Endothelial cell (in vitro differentiated cells): ENCODE results near the gene MARK3. TPM values are rescaled to one million over a fixed set of nuclear protein-coding genes. Genes with fewer than 3 reads are reported as not detected.
A peak's percentile ranks its signal among the peaks of the same experiment; 100 is the strongest.
"Not testable (repeated sequence)": the region's sequence is repeated elsewhere in the genome, so short reads cannot be mapped to it uniquely, and the experiment has no call there.

Source experiments
- DNase-seq: peaks from one replicate; pipeline ENCODE4 v3.0.0; 2021; ENCODE audit warnings: low spot score
- H3K27ac Mint-ChIP-seq: one replicate; pipeline ENCODE4 v1.8.0; 2021; ENCODE audit warnings: mixed read lengths, inconsistent platforms; ENCODE audit not compliant: unreplicated experiment
- H3K27me3 Mint-ChIP-seq: one replicate; pipeline ENCODE4 v1.8.0; 2021; ENCODE audit warnings: mild to moderate bottlenecking, moderate library complexity, mixed read lengths, inconsistent platforms; ENCODE audit not compliant: unreplicated experiment
- H3K36me3 Mint-ChIP-seq: one replicate; pipeline ENCODE4 v1.8.0; 2021; ENCODE audit warnings: mild to moderate bottlenecking, low read depth, mixed read lengths, inconsistent platforms; ENCODE audit not compliant: unreplicated experiment
- H3K4me1 Mint-ChIP-seq: one replicate; pipeline ENCODE4 v1.8.0; 2021; ENCODE audit warnings: mild to moderate bottlenecking, mixed read lengths, inconsistent platforms; ENCODE audit not compliant: unreplicated experiment
- H3K4me3 Mint-ChIP-seq: one replicate; pipeline ENCODE4 v1.8.0; 2021; ENCODE audit warnings: mild to moderate bottlenecking, mixed read lengths, inconsistent platforms; ENCODE audit not compliant: unreplicated experiment
- H3K9me3 Mint-ChIP-seq: one replicate; pipeline ENCODE4 v1.8.0; 2021; ENCODE audit warnings: mixed read lengths, inconsistent platforms; ENCODE audit not compliant: unreplicated experiment
- CTCF ChIP-seq: fragments of 200-600 bp; sonication (generic); IDR thresholded peaks from one replicate; pipeline ENCODE4 v1.5.0; 2021; ENCODE audit warnings: antibody characterized with exemption; ENCODE audit not compliant: unreplicated experiment
- total RNA-seq: library from RNA; stranded (reverse); fragmentation: NEBNext Ultra II Directional; extraction: Animal tissue kit (Norgen Biotek cat#: 25700); gene quantifications from one replicate; pipeline ENCODE4 v1.2.1, GENCODE V29; 2021; ENCODE audit not compliant: unreplicated experiment

The MARK3 gene
- total RNA-seq, 1 donor from 2014 or later = 70.8 TPM

DNA sequence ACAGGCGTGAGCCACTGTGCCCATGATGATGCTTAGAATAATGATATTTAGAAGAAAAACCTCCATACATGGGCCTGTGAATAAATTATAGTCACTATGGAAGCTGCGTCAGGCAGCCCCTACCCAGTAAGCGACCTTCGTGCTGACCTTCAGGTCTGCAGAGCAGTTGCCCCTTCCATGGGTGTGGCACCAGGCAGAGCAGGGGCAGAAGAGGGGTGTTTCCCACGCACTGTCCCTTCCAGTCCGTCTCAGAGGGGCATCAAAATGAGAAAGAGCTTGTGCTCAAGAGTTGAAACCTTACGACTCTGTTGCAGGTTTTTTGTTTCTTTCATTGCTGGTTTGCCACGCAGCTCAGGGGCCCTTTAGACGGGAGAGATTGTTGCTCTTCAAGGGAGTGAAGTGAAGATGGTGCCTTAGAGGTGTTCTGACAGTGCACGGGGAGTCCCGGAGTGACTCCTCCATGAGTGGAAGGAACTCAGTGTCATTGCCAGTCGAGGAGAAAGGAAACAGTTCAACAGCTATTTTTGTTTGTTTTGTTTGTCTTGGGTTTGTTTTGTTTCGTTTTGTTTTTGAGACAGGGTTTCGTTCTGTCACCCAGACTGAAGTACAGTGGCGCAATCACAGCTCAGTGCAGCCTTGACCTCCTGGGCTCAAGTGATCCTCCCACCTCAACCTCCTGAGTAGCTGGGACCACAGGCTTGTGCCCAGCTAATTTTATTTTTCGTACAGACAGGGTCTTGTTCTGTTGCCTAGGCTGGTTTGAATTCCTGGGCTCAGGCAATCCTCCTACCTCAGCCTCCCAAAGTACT, 123.5 kb downstream of the MARK3 start:
- peaks cover 3% of the 10 kb centered on the region for H3K27me3 Mint-ChIP-seq
- DNase-seq = no peak
- H3K27ac Mint-ChIP-seq = peak overlapping the region; percentile 22
- no peak for TF ChIP-seq CTCF
- no peak overlapping the region for H3K4me3 Mint-ChIP-seq
- H3K36me3 Mint-ChIP-seq = peaks cover 39% of the 10 kb centered on the region
- H3K4me1 Mint-ChIP-seq = peaks cover 8% of the 10 kb centered on the region
- no peaks in the 10 kb centered on the region for H3K9me3 Mint-ChIP-seq

GRCh38 chr14:103509864-103510723, 124.9 kb downstream of the MARK3 start:
- Mint-ChIP-seq H3K36me3 (peaks cover 29% of the 10 kb centered on the region), H3K27me3 (peaks cover 3% of the 10 kb centered on the region), H3K4me1 (peaks cover 8% of the 10 kb centered on the region), H3K27ac (no peak overlapping the region), H3K9me3 (no peaks in the 10 kb centered on the region), H3K4me3 (no peak overlapping the region)
- no peak for DNase-seq
- no peak for TF ChIP-seq CTCF

DNA sequence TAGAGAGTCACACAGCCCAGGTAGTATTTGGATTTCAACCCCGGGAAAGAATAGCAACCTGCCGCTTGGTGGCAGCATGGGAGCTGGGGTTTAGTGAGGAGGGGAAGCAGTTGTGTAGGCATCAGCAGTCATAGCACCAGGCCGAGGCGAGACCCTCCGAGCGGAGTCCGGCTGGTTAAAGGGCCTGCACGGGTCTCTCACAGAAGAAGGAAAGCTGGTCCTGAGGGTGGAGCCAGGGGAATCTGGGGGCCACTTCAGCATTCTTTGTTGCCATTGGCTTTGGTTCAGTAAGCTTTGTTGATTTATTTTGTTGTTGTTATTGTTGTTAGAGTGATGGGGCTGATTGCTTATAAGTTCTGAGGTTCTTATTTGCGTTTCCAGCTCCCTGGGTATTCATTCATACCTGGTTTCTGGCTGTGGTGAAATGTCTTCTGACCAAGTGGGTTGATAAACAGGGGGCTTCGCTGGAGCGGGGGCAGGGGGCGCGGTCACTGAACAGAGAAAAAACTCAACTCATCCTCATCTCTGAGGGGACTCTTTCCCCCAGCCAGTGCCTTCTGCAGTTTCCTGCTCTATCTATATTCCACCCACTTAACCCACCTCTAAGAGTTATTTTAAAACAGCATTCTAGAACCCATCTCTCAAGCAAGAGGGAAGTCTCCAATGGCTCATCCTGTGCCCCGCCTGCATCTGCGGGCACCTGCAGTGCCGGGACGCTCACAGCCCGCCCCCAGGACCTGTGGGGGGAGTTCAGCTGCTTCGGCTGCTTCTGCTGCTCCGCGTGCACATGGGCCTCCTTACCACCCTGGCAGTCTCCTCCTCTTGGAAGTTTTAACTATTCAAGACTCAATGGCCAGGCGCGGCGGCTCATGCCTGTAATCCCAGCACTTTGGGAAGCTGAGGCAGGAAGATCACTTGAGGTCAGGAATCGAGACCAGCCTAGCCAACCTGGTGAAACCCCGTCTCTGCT, 125.8 kb downstream of the MARK3 start:
- peak overlapping the region; percentile 31 for H3K4me3 Mint-ChIP-seq
- DNase-seq = no peak
- peaks cover 6% of the 10 kb centered on the region for H3K4me1 Mint-ChIP-seq
- no peak overlapping the region for H3K27ac Mint-ChIP-seq
- peaks cover 23% of the 10 kb centered on the region for H3K36me3 Mint-ChIP-seq
- H3K9me3 Mint-ChIP-seq = no peaks in the 10 kb centered on the region
- H3K27me3 Mint-ChIP-seq = peaks cover 3% of the 10 kb centered on the region
- no peak for TF ChIP-seq CTCF

GRCh38 chr14:103512180-103512579, 127.0 kb downstream of the MARK3 start:
- H3K4me3 Mint-ChIP-seq = peak overlapping the region; percentile 2
- DNase-seq, H3K27ac Mint-ChIP-seq, H3K27me3 Mint-ChIP-seq, H3K9me3 Mint-ChIP-seq, H3K4me1 Mint-ChIP-seq: not testable (repeated sequence)
- H3K36me3 Mint-ChIP-seq = peaks cover 18% of the 10 kb centered on the region
